GM23338 (cell line): Measurements from ENCODE around the gene RSU1. TPM values are rescaled to one million over a fixed set of nuclear protein-coding genes. Genes with fewer than 3 reads are reported as not detected.

Source experiments
- EZH2 ChIP-seq: fragments of 200-600 bp; sonication (generic); IDR thresholded peaks from one replicate; pipeline ENCODE4 v1.8.0; 2017; ENCODE audit warnings: antibody characterized with exemption, mild to moderate bottlenecking, low read depth; ENCODE audit not compliant: unreplicated experiment
- STAT1 ChIP-seq: IDR thresholded peaks from one replicate; pipeline ENCODE4 v1.6.1; 2016; ENCODE audit warnings: antibody characterized with exemption; ENCODE audit not compliant: unreplicated experiment
- polyA plus RNA-seq: library from polyadenylated mRNA; unstranded; fragments of >200 nt; fragmentation: Nextera tagmentation; extraction: Ambion mirVana; gene quantifications from 2 replicates; pipeline ENCODE4 v1.2.1, GENCODE V29; 2016
- total RNA-seq: library from RNA; depleted of rRNA; stranded (reverse); fragments of >200 nt; shearing (Covaris generic); gene quantifications from 2 replicates; pipeline ENCODE4 v1.2.3, GENCODE V29; 2014
- TF ChIP-seq, protein P1 (sequence below): fragments of 250-450 bp; sonication (Bioruptor Pico); IDR thresholded peaks from 2 replicates; pipeline ENCODE4 v1.5.0; 2020; ENCODE audit warnings: mild to moderate bottlenecking, moderate library complexity
- TF ChIP-seq, protein P2 (sequence below), 2 experiments: fragments of 200-600 bp in 1 of 2; sonication (generic) in 1 of 2; conservative IDR thresholded peaks; 2 replicates each; pipeline versions ENCODE4 v1.5.1 to v1.6.1; 2016 to 2017; ENCODE audit warnings: antibody characterized with exemption in 2 of 2, low read depth in 2 of 2, mild to moderate bottlenecking in 2 of 2, moderate library complexity in 1 of 2
- TF ChIP-seq, protein P3 (sequence below): IDR thresholded peaks from one replicate; pipeline ENCODE4 v1.6.1; 2018; ENCODE audit warnings: antibody characterized with exemption; ENCODE audit not compliant: unreplicated experiment

RSU1 gene
- total and polyA plus RNA-seq, 2 experiments from 2014 or later, result 62.7 to 96.2 TPM

DNA sequence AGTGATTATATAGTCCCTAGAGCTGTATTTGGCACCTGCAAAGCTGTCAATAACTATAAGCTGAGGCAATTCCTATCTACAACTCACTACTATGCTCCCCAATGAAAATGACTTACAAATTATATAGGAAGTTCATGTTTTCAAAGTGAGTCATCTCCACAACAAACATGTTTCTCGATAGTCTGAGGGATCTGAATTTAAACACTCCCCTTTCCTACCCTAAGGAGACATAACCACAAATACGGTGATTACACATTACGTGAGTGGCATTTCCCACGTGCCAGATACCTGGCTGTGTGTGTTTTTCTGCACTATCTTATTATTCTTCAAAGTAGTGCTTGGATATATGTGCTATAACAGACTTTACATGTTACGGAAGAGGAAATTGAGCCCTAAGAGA lies 173.1 kb downstream of the RSU1 start (continued):
- TF ChIP-seq, protein P1, sequence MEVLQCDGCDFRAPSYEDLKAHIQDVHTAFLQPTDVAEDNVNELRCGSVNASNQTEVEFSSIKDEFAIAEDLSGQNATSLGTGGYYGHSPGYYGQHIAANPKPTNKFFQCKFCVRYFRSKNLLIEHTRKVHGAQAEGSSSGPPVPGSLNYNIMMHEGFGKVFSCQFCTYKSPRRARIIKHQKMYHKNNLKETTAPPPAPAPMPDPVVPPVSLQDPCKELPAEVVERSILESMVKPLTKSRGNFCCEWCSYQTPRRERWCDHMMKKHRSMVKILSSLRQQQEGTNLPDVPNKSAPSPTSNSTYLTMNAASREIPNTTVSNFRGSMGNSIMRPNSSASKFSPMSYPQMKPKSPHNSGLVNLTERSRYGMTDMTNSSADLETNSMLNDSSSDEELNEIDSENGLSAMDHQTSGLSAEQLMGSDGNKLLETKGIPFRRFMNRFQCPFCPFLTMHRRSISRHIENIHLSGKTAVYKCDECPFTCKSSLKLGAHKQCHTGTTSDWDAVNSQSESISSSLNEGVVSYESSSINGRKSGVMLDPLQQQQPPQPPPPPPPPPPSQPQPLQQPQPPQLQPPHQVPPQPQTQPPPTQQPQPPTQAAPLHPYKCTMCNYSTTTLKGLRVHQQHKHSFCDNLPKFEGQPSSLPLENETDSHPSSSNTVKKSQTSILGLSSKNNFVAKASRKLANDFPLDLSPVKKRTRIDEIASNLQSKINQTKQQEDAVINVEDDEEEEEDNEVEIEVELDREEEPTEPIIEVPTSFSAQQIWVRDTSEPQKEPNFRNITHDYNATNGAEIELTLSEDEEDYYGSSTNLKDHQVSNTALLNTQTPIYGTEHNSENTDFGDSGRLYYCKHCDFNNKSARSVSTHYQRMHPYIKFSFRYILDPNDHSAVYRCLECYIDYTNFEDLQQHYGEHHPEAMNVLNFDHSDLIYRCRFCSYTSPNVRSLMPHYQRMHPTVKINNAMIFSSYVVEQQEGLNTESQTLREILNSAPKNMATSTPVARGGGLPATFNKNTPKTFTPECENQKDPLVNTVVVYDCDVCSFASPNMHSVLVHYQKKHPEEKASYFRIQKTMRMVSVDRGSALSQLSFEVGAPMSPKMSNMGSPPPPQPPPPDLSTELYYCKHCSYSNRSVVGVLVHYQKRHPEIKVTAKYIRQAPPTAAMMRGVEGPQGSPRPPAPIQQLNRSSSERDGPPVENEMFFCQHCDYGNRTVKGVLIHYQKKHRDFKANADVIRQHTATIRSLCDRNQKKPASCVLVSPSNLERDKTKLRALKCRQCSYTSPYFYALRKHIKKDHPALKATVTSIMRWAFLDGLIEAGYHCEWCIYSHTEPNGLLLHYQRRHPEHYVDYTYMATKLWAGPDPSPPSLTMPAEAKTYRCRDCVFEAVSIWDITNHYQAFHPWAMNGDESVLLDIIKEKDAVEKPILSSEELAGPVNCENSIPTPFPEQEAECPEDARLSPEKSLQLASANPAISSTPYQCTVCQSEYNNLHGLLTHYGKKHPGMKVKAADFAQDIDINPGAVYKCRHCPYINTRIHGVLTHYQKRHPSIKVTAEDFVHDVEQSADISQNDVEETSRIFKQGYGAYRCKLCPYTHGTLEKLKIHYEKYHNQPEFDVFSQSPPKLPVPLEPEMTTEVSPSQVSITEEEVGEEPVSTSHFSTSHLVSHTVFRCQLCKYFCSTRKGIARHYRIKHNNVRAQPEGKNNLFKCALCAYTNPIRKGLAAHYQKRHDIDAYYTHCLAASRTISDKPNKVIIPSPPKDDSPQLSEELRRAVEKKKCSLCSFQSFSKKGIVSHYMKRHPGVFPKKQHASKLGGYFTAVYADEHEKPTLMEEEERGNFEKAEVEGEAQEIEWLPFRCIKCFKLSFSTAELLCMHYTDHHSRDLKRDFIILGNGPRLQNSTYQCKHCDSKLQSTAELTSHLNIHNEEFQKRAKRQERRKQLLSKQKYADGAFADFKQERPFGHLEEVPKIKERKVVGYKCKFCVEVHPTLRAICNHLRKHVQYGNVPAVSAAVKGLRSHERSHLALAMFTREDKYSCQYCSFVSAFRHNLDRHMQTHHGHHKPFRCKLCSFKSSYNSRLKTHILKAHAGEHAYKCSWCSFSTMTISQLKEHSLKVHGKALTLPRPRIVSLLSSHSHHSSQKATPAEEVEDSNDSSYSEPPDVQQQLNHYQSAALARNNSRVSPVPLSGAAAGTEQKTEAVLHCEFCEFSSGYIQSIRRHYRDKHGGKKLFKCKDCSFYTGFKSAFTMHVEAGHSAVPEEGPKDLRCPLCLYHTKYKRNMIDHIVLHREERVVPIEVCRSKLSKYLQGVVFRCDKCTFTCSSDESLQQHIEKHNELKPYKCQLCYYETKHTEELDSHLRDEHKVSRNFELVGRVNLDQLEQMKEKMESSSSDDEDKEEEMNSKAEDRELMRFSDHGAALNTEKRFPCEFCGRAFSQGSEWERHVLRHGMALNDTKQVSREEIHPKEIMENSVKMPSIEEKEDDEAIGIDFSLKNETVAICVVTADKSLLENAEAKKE, result no peak
- TF ChIP-seq EZH2 (no peak), STAT1 (no peak)
- TF ChIP-seq, protein P2, sequence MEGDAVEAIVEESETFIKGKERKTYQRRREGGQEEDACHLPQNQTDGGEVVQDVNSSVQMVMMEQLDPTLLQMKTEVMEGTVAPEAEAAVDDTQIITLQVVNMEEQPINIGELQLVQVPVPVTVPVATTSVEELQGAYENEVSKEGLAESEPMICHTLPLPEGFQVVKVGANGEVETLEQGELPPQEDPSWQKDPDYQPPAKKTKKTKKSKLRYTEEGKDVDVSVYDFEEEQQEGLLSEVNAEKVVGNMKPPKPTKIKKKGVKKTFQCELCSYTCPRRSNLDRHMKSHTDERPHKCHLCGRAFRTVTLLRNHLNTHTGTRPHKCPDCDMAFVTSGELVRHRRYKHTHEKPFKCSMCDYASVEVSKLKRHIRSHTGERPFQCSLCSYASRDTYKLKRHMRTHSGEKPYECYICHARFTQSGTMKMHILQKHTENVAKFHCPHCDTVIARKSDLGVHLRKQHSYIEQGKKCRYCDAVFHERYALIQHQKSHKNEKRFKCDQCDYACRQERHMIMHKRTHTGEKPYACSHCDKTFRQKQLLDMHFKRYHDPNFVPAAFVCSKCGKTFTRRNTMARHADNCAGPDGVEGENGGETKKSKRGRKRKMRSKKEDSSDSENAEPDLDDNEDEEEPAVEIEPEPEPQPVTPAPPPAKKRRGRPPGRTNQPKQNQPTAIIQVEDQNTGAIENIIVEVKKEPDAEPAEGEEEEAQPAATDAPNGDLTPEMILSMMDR (conservative IDR thresholded peaks at IDR 0.05; ENCODE audit: low read depth in 2 of 2), result no peak
- TF ChIP-seq, protein P3, sequence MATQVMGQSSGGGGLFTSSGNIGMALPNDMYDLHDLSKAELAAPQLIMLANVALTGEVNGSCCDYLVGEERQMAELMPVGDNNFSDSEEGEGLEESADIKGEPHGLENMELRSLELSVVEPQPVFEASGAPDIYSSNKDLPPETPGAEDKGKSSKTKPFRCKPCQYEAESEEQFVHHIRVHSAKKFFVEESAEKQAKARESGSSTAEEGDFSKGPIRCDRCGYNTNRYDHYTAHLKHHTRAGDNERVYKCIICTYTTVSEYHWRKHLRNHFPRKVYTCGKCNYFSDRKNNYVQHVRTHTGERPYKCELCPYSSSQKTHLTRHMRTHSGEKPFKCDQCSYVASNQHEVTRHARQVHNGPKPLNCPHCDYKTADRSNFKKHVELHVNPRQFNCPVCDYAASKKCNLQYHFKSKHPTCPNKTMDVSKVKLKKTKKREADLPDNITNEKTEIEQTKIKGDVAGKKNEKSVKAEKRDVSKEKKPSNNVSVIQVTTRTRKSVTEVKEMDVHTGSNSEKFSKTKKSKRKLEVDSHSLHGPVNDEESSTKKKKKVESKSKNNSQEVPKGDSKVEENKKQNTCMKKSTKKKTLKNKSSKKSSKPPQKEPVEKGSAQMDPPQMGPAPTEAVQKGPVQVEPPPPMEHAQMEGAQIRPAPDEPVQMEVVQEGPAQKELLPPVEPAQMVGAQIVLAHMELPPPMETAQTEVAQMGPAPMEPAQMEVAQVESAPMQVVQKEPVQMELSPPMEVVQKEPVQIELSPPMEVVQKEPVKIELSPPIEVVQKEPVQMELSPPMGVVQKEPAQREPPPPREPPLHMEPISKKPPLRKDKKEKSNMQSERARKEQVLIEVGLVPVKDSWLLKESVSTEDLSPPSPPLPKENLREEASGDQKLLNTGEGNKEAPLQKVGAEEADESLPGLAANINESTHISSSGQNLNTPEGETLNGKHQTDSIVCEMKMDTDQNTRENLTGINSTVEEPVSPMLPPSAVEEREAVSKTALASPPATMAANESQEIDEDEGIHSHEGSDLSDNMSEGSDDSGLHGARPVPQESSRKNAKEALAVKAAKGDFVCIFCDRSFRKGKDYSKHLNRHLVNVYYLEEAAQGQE, result no peak
